ENCODE results near the gene RNU2-1. TPM values are rescaled to one million over a fixed set of nuclear protein-coding genes. Genes with fewer than 3 reads are reported as not detected.
"Not testable (repeated sequence)": the region's sequence is repeated elsewhere in the genome, so short reads cannot be mapped to it uniquely, and the experiment has no call there.

The RNU2-1 gene
- total RNA-seq: 1,456 TPM

DNA sequence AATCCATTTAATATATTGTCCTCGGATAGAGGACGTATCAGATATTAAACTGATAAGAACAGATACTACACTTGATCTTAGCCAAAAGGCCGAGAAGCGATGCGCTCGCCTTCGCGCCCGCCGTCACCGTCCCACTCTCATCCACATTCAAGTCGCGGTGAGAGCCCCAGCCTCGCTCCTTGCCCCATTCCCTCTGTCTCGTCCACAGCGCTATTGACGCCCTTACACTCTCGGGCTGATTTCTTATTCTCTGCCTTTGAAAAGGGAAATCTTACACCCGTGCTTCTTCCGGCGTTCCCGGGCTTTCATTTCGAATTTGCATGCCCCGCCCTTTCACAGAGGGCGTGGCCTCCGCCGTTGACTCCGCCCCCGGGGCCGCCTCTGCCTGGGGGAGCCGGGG is at the start of gene RNU2-1:
Gene RNU2-1 (minus strand): TSS at position 101 of the 400 bp plus-strand sequence.
- not testable (repeated sequence) for DNase-seq (ENCODE audit: low spot score)

DNA sequence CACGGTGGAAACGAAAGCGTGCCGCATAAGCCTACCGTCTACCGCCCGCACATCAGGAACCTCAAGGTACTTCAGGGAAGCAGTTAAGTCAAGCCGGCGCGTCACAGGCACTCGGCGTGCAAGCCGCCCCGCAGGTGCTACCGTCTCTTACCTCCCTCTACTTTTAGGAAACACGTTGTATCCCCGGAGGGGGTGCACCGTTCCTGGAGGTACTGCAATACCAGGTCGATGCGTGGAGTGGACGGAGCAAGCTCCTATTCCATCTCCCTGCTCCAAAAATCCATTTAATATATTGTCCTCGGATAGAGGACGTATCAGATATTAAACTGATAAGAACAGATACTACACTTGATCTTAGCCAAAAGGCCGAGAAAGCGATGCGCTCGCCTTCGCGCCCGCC is 39.1 kb upstream of the RNU2-1 start:
- not testable (repeated sequence) for DNase-seq (ENCODE audit: low spot score)

DNA sequence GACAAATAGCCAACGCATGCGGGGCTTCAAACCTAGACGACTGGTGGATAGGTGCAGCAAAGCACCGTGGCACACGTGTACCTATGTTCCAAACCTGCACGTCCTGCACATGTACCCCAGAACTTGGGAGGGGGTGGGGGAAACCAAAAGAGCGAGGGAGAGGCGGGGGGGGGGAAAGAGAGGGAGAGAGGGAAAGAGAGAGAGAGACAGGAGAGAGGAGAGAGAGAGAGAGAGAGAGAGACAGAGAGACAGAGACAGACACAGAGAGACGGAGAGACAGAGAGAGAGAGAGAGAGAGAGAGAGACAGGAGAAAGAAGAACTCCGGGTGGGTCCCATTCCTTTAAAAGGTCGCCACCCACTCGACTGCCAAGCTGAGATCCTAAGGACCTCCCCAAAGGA is 38.7 kb upstream of the RNU2-1 start:
- DNase-seq (ENCODE audit: low spot score): peak; percentile 13

DNA sequence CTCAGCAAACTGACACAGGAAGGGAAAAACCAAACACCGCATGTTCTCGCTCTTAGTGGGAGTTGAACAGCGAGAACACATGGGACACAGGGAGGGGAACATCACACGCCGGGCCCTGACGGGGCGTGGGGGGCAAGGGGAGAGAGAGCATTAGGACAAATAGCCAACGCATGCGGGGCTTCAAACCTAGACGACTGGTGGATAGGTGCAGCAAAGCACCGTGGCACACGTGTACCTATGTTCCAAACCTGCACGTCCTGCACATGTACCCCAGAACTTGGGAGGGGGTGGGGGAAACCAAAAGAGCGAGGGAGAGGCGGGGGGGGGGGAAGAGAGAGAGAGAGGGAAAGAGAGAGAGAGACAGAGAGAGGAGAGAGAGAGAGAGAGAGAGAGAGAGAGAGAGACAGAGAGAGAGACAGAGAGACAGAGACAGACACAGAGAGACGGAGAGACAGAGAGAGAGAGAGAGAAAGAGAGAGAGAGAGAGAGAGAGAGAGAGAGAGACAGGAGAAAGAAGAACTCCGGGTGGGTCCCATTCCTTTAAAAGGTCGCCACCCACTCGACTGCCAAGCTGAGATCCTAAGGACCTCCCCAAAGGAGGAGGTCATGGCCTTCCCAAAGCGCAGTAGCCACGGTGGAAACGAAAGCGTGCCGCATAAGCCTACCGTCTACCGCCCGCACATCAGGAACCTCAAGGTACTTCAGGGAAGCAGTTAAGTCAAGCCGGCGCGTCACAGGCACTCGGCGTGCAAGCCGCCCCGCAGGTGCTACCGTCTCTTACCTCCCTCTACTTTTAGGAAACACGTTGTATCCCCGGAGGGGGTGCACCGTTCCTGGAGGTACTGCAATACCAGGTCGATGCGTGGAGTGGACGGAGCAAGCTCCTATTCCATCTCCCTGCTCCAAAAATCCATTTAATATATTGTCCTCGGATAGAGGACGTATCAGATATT is 37.1 kb upstream of the RNU2-1 start:
- not testable (repeated sequence) for DNase-seq (ENCODE audit: low spot score)

DNA sequence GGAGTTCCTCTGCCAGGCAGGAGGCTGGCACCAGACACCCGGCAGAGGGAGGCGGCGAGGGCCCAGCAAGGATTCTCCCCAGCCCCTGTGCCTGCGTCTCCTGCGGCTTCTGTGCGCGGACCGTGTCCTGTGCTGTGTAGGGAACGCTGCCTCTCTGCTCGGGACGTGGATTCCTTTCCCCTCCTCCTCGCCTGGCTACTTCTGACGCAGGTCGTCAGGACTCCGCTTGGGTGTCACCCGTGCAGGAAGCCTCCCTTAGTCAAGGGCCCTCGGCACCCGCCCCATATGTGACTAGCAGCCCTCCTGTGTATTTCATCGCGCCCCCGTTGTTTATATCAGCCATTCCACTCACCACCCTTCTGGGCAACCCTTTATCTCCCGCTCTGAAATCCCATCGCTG is 12.7 kb upstream of the RNU2-1 start:
- not testable (repeated sequence) for DNase-seq (ENCODE audit: low spot score)

DNA sequence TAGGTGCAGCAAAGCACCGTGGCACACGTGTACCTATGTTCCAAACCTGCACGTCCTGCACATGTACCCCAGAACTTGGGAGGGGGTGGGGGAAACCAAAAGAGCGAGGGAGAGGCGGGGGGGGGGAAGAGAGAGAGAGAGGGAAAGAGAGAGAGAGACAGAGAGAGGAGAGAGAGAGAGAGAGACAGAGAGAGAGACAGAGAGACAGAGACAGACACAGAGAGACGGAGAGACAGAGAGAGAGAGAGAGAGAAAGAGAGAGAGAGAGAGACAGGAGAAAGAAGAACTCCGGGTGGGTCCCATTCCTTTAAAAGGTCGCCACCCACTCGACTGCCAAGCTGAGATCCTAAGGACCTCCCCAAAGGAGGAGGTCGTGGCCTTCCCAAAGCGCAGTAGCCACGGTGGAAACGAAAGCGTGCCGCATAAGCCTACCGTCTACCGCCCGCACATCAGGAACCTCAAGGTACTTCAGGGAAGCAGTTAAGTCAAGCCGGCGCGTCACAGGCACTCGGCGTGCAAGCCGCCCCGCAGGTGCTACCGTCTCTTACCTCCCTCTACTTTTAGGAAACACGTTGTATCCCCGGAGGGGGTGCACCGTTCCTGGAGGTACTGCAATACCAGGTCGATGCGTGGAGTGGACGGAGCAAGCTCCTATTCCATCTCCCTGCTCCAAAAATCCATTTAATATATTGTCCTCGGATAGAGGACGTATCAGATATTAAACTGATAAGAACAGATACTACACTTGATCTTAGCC is 7.0 kb upstream of the RNU2-1 start:
- DNase-seq (ENCODE audit: low spot score): not testable (repeated sequence)

DNA sequence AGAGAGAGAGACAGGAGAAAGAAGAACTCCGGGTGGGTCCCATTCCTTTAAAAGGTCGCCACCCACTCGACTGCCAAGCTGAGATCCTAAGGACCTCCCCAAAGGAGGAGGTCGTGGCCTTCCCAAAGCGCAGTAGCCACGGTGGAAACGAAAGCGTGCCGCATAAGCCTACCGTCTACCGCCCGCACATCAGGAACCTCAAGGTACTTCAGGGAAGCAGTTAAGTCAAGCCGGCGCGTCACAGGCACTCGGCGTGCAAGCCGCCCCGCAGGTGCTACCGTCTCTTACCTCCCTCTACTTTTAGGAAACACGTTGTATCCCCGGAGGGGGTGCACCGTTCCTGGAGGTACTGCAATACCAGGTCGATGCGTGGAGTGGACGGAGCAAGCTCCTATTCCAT is 5.8 kb upstream of the RNU2-1 start:
- not testable (repeated sequence) for DNase-seq (ENCODE audit: low spot score)

DNA sequence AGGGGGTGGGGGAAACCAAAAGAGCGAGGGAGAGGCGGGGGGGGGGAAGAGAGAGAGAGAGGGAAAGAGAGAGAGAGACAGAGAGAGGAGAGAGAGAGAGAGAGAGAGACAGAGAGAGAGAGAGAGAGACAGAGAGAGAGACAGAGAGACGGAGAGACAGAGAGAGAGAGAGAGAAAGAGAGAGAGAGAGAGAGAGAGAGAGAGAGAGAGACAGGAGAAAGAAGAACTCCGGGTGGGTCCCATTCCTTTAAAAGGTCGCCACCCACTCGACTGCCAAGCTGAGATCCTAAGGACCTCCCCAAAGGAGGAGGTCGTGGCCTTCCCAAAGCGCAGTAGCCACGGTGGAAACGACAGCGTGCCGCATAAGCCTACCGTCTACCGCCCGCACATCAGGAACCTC is 514 bp downstream of the RNU2-1 start:
- not testable (repeated sequence) for DNase-seq (ENCODE audit: low spot score)

DNA sequence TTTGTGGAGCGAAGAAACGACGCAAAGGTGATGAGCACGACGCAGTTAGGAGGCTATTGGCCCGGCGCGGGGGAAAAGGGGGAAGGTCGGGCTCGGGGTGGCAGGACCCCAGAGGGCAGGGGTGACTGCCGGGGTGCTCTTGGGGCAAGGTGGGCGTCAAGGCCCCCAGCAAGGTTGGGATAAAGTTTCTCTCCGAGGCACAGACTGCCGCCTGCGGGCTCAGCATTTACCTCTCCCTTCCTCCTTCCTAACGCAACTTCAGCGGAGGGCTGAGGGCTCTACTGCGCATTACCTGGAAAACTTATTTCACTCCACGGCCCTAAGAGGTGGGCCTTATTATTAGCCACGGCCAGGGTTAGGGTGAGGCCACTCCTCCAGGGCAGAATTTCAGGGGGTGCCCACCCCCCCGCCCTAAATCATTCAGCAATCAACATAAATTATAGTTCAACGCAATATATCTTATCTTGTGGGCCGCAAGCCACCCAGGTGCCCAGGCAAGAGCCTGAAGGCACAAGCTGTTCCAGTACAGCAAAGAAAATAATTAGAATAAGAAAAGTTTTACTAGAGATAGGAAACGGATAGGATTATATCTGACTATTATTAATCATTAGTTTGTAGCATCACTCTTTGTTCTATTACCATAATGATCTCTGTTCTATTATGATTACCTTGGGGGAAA is 1.6 kb downstream of the RNU2-1 start:
- peak; percentile 84 for DNase-seq (ENCODE audit: low spot score)

DNA sequence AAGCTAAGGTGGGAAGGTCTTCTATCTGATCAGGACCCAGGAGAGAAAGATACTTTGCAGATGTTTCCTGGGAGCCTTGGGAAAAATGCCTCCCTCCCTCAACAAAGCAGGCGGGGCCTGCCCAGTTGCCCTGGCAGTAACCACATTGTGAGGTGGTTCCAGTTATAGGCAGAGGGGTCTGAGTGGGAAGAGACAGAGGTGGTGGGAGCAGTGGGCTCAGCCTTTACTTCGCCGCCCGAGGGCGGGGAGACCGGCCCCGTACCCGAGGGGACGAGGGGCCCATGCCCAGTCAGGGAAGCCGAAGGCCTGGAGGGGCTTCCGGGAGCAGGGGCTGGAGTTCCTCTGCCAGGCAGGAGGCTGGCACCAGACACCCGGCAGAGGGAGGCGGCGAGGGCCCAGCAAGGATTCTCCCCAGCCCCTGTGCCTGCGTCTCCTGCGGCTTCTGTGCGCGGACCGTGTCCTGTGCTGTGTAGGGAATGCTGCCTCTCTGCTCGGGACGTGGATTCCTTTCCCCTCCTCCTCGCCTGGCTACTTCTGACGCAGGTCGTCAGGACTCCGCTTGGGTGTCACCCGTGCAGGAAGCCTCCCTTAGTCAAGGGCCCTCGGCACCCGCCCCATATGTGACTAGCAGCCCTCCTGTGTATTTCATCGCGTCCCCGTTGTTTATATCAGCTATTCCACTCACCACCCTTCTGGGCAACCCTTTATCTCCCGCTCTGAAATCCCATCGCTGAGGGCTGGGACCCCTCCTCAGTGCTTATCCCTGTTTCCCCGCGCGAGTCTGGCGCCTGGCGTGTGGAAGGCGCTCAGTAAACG is 2.4 kb downstream of the RNU2-1 start:
- DNase-seq (ENCODE audit: low spot score): peak; percentile 41

DNA sequence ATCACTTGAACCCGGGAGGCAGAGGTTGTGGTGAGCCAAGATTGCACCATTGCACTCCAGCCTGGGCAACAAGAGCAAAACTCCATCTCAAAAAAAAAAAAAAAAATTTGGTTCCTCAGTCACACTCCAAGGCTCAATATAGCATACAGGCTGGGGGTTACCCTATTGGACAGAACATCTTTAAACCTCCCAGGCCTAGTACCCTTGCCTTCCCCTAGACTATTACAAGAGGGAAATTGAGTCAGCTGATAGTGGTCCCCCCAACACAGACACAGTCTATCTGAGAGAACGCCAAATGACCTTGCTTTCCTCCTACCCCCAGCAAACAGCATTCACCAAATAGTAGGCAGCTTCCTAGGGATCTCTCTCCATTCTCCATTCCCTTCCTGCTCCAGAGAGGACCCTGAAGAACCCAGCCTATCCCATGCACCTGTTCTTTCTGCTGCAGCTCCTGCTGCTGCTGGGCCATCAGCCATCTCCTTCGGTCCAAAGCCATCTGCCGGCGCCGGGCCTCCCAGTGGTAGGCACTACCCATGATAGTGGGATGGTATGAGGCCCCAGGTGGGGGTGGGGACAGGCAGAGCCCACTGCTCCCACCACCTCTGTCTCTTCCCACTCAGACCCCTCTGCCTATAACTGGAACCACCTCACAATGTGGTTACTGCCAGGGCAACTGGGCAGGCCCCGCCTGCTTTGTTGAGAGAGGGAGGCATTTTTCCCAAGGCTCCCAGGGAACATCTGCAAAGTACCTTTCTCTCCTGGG is 5.6 kb downstream of the RNU2-1 start, which contains the start of gene CCDC200:
Gene CCDC200 (minus strand): TSS at position 604 of the 763 bp plus-strand sequence. CDS start 69 bp downstream, at position 535.
- not testable (repeated sequence) for DNase-seq (ENCODE audit: low spot score)

DNA sequence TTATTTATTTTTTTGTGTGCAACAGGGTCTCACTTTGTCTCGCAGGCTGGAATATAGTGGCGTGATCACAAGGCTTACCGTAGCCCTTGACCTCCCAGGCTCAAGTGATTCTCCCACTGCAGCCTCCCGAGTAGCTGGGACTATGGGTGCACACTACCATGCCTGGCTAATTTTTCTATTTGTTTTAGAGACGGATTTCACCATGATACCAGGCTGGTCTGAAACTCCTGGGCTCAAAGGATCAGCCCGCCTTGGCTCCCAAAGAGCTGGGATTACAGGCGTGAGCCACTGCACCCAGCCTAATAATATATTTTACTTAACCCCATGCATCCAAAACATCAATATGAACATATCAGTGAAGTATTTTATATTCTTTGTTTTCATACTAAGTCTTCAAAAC is 7.4 kb downstream of the RNU2-1 start:
- DNase-seq (ENCODE audit: low spot score): no peak

DNA sequence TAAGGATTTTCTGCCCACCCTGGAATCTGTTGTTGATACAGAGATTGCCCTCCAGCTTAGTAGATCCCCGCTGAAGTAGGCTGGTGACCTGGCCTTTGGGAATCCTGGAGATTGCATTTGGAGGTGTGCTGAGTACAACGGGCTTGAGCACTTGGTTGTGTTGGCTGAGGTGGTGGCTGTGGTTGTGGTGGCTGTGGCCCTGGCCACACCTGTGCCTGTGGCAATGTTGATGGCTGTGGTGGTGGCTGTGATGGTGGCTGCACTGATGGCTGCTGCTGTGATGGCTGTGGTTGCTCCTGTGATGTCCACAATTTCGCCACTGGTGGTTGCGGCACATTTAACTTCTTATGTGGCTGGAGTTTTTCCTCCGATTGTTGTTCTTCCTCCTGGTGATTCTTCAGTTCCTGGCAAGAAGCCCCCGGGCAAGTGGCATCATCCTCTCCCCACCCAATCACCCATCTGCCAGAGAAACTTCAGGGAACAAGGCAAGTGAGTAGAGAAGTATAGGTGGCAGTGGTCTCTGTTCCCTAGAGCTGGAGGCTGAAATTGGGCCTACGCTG is 9.6 kb downstream of the RNU2-1 start:
- no peak for DNase-seq (ENCODE audit: low spot score)

DNA sequence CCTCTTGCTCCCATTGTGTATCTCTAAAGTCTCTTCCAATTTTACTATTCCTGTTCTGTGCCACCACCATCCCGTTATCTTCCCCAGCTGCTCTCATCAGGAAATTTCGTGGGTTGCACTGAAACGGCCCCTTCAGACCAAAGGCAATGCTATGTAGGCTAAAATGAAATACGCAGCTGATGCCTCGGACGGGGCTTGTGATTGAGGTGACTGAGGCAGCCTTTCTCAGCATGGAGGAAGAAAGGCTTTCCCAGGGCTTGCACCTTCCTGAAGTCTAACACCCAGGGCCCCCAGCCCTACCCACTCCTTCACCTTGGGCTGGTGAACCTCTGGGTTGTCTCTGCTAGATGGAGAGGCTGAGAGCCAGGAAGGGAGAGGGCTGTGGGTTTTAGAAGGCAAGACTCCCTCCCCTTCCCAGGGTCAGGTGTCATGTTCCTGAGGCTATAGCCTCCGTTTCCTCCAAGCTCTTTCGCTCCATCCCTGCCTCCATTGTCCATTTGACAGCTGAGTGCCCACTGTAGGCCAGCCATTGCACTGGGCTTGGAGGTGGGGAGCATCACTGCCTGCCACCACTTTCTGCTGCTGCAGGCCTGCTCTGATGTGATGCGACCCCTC is 13.2 kb downstream of the RNU2-1 start:
- no peak for DNase-seq (ENCODE audit: low spot score)

DNA sequence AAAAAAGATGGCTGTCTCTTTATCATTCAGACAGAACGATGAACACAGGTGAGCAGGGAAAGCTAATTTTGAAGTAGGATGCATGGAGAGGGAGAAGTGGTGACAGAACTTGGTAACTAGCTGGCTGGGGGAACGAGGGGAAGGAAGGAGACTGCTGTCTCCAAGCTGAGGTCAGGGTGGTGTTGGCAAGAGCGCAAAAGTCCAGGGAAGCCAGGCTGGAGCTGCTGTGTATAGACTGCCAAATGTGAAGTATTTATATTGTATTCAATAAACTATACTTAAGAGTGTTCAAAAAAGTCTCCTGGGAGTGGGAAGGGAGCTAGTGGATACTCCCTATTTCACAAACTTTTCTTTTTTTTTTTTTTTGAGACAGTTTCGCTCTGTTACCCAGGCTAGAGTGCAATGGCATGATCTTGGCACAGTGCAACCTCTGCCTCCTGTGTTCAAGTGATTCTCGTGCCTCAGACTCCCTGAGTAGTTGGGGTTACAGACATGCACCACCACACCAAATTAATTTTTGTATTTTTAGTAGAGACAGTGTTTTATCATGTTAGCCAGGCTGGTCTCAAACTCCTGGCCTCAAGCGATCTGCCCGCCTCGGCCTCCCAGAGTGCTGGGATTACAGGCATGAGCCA is 13.9 kb downstream of the RNU2-1 start:
- peak; percentile 23 for DNase-seq (ENCODE audit: low spot score)

DNA sequence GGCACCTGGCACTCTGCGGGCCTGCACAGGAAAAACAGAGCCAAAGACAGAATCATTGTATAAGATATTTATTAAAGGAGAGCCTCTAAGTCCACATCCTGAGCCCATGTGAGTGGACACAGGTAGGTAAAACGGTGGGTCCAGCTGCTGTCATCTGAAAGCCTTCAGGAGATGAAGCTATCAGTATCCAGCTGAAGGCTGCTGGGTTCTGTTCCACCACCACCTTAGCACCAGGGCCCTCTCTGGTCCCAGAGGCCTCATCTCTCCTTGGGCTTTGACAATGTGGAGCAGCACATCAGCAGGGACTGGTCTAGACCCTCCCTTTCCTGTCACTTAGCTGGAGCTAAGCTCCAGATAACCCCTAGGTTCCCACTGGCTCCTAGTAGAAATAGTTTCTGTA is 14.8 kb downstream of the RNU2-1 start:
- no peak for DNase-seq (ENCODE audit: low spot score)

DNA sequence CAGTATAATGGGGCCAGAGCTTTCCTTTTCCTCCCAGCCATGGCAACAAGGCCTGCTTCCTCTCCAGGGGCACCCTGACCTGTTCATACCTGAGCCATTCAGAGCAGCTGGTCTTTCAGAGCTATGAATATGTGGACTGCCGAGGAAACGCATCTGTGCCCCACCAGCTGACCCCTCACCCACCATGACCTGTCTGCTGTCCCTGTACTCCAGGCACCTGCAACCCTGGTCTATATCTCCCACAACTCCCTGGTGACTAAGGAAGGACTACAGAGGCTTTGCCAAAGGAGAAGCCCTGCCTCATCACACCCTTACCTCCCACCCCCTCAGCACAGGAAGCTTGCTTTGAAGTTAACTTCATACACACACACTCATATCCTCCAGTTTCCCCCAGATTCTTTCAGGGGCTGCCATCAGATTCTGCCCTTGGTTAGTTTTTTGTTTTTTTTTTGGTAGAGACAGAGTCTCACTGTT is 16.1 kb downstream of the RNU2-1 start:
- no peak for DNase-seq (ENCODE audit: low spot score)

DNA sequence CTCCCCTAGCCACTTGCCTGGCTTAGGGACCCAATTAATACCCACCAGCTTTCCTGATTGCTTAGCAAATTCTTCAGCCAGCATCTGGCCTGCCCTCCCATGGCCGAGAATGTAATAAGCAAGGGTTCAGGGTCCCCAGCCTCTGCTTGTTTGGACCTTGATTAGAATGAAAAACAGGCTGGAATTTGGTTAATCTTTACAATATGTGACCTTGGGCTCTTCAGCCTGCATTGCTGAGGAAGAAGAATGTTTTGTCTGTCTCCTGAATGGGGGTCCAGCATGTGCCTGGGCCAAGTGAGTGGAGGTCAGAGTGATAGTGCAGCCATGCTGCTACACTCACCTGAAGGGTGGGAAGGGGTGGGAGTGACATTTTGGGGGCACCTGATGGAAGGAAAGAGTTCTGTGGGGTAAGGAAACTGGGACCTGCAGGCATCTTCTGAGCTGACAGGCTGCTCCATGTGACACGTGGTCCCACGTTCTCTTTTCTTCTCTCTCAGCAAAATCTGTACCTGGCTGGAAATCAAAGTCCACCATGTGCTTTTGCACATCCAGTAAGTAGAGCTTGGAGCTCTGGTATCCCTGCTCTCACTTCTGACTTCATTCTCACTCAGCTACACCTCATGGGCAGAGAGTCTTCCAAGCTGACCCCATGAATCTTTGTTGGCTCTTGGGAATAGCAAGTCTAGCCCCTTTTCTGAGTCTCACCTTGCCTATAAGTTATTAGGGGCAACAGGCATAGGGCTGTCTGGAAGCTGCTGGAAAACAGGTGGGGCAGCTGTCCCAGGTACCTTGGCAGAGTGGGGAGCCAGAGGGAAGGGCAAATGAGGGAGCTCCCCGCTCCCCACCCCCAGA is 16.8 kb downstream of the RNU2-1 start:
- no peak for DNase-seq (ENCODE audit: low spot score)

All from ureter (tissue), 1 donor.